Breast epithelium (tissue), 3 donors: ENCODE data around the gene LDHB.
"Not testable (repeated sequence)": the region's sequence is repeated elsewhere in the genome, so short reads cannot be mapped to it uniquely, and the experiment has no call there.

ENCODE experiments used
- POLR2A ChIP-seq: fragments of 450-650 bp; IDR thresholded peaks from one replicate; pipeline ENCODE4 v1.6.1; 2016; ENCODE audit warnings: antibody characterized with exemption, mild to moderate bottlenecking, moderate library complexity
- TF ChIP-seq, protein P1 (sequence below), 3 donors: fragments of 450-650 bp; IDR thresholded peaks; one replicate each; pipeline ENCODE4 v1.5.1; 2016 to 2017; ENCODE audit warnings: antibody characterized with exemption in 3 of 3, mild to moderate bottlenecking in 3 of 3, moderate library complexity in 3 of 3

- not testable (repeated sequence) for TF ChIP-seq POLR2A
- TF ChIP-seq, protein P1, sequence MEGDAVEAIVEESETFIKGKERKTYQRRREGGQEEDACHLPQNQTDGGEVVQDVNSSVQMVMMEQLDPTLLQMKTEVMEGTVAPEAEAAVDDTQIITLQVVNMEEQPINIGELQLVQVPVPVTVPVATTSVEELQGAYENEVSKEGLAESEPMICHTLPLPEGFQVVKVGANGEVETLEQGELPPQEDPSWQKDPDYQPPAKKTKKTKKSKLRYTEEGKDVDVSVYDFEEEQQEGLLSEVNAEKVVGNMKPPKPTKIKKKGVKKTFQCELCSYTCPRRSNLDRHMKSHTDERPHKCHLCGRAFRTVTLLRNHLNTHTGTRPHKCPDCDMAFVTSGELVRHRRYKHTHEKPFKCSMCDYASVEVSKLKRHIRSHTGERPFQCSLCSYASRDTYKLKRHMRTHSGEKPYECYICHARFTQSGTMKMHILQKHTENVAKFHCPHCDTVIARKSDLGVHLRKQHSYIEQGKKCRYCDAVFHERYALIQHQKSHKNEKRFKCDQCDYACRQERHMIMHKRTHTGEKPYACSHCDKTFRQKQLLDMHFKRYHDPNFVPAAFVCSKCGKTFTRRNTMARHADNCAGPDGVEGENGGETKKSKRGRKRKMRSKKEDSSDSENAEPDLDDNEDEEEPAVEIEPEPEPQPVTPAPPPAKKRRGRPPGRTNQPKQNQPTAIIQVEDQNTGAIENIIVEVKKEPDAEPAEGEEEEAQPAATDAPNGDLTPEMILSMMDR (IDR thresholded peaks at IDR 0.05), result not testable (repeated sequence)
These were observed 3.9 kb upstream of the LDHB start for GRCh38 chr12:21661396-21662093.
